GM23248 (cell line): ENCODE data around the gene CCDC149.

Experiments used
- EZH2 ChIP-seq: fragments of 200-600 bp; sonication (generic); IDR thresholded peaks from 2 replicates; pipeline ENCODE4 v1.6.1; 2018; ENCODE audit warnings: antibody characterized with exemption, mild to moderate bottlenecking; ENCODE audit not compliant: insufficient read depth, poor library complexity, severe bottlenecking
- EZH2phosphoT487 ChIP-seq: fragments of 200-600 bp; sonication (generic); IDR thresholded peaks from 2 replicates; pipeline ENCODE4 v1.6.1; 2018; ENCODE audit warnings: antibody characterized with exemption, moderate library complexity, mild to moderate bottlenecking, low read depth; ENCODE audit not compliant: insufficient read depth

DNA sequence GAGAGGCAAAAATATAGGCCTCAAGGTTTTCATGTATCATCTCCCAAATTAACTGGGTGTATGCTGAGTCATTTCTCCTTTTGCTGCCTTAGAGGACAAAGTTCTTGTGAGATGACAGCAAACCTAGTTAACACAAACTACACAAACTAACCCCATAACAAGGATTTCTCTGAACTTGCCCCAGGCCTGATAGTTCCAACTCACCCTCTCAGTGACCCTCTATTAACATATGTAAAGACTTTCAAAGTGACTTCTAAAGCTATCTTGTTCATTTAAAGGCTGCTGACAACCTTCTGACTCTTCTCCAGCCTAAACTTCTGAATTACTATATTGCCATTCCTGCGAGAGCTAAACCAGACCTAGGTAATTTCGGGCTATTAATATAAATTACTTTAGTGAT, 43.2 kb upstream of the CCDC149 start:
- no peak for TF ChIP-seq EZH2
- TF ChIP-seq EZH2phosphoT487 = no peak
